DOHH2 (cell line): ENCODE results near the gene MMP19.

ENCODE experiments used
- CTCF ChIP-seq: fragments of 200-600 bp; sonication (generic); IDR thresholded peaks from one replicate; pipeline ENCODE4 v1.5.1; 2014; ENCODE audit warnings: antibody characterized with exemption, mild to moderate bottlenecking, low read depth, low read length; ENCODE audit not compliant: poor library complexity, severe bottlenecking
- EZH2phosphoT487 ChIP-seq: fragments of 200-600 bp; sonication (generic); IDR thresholded peaks from 2 replicates; pipeline ENCODE4 v1.6.1; 2017; ENCODE audit warnings: borderline replicate concordance, mild to moderate bottlenecking, antibody characterized with exemption, low read length, moderate library complexity, mixed read lengths

GRCh38 chr12:55818886-55819285, 23.9 kb downstream of the MMP19 start:
- TF ChIP-seq CTCF (no peak), EZH2phosphoT487 (no peak)
